DOHH2 (cell line): ENCODE results near the gene COL5A1.

ENCODE experiments used
- H3F3A ChIP-seq: fragments of 200-600 bp; sonication (generic), shearing (Covaris generic); 2 replicates; pipeline ENCODE4 v1.6.0; 2016; ENCODE audit warnings: antibody characterized with exemption, mild to moderate bottlenecking; ENCODE audit not compliant: control insufficient read depth, insufficient read depth
- H3K27ac ChIP-seq: fragments of 200-600 bp; sonication (generic); 2 replicates; pipeline ENCODE4 v1.5.1; 2014; ENCODE audit warnings: low read depth, mild to moderate bottlenecking, low read length, moderate library complexity
- H3K27me3 ChIP-seq: fragments of 200-600 bp; sonication (generic); 2 replicates; pipeline ENCODE4 v1.6.1; 2014; ENCODE audit warnings: mild to moderate bottlenecking, low read length, mixed read lengths; ENCODE audit not compliant: control insufficient read depth
- H3K36me3 ChIP-seq: fragments of 200-600 bp; sonication (generic); 2 replicates; pipeline ENCODE4 v1.6.1; 2014; ENCODE audit warnings: mild to moderate bottlenecking, low read length, moderate library complexity, mixed read lengths; ENCODE audit not compliant: control insufficient read depth
- H3K4me1 ChIP-seq: fragments of 200-600 bp; sonication (generic); 2 replicates; pipeline ENCODE4 v1.6.1; 2014; ENCODE audit warnings: mild to moderate bottlenecking, low read length, mixed read lengths; ENCODE audit not compliant: control insufficient read depth
- H3K4me2 ChIP-seq: fragments of 200-600 bp; sonication (generic); 2 replicates; pipeline ENCODE4 v1.6.0; 2014; ENCODE audit warnings: mild to moderate bottlenecking, low read length, moderate library complexity
- H3K4me3 ChIP-seq: fragments of 200-600 bp; sonication (generic); 2 replicates; pipeline ENCODE4 v1.5.1; 2014; ENCODE audit warnings: mild to moderate bottlenecking, low read length, mixed read lengths
- H3K79me2 ChIP-seq: fragments of 200-600 bp; sonication (generic); 2 replicates; pipeline ENCODE4 v1.6.1; 2014; ENCODE audit warnings: mild to moderate bottlenecking, low read length, mixed read lengths; ENCODE audit not compliant: control insufficient read depth
- H3K9me2 ChIP-seq: fragments of 200-600 bp; sonication (generic); replicated peaks from 2 replicates; pipeline ENCODE4 v1.6.1; 2014; ENCODE audit warnings: mild to moderate bottlenecking, low read length, mixed read lengths; ENCODE audit not compliant: control insufficient read depth
- H3K9me3 ChIP-seq: fragments of 200-600 bp; sonication (generic); 2 replicates; pipeline ENCODE4 v1.6.1; 2014; ENCODE audit warnings: antibody characterized with exemption, low read length, mixed read lengths; ENCODE audit not compliant: control insufficient read depth, insufficient read depth
- H4K20me1 ChIP-seq: fragments of 200-600 bp; sonication (generic); 2 replicates; pipeline ENCODE4 v1.6.0; 2014; ENCODE audit warnings: low read depth, mild to moderate bottlenecking, antibody characterized with exemption, low read length, moderate library complexity; ENCODE audit not compliant: control insufficient read depth, insufficient read depth
- EZH2phosphoT487 ChIP-seq: fragments of 200-600 bp; sonication (generic); IDR thresholded peaks from 2 replicates; pipeline ENCODE4 v1.6.1; 2017; ENCODE audit warnings: borderline replicate concordance, mild to moderate bottlenecking, antibody characterized with exemption, low read length, moderate library complexity, mixed read lengths
- TF ChIP-seq, protein P1 (sequence below): fragments of 200-600 bp; sonication (generic); IDR thresholded peaks from one replicate; pipeline ENCODE4 v1.5.1; 2014; ENCODE audit warnings: antibody characterized with exemption, mild to moderate bottlenecking, low read depth, low read length; ENCODE audit not compliant: poor library complexity, severe bottlenecking

COL5A1 gene

DNA sequence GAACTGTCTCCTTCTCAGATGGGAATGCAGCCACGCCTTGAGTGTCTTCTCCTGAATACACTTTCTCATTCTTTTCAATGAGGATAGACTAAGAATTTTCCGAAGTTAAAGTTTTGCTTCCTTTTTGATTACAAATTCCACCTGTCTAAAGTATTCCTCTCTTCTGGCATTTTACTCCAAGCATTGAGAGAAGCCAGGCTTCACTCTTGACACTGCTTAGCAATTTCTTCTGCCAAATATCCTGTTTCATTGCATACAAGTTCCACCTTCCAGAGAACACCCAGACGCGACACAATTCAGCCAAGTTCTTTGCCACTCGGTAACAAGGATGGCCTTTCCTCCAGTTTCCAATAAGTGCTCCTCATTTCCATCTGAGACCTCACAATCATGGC, 35.6 kb upstream of the COL5A1 start:
- Histone ChIP-seq H3K4me3 (no peak overlapping the region), H3K9me3 (peaks cover 3% of the 10 kb centered on the region; the same call in 1 of the 2 replicates), H3K36me3 (no peaks in the 10 kb centered on the region), H3K9me2 (no peaks in the 10 kb centered on the region), H3K4me2 (no peak overlapping the region), H3K79me2 (no peaks in the 10 kb centered on the region), H3F3A (no peaks in the 10 kb centered on the region), H4K20me1 (no peaks in the 10 kb centered on the region), H3K27ac (no peak overlapping the region), H3K27me3 (no peaks in the 10 kb centered on the region), H3K4me1 (no peaks in the 10 kb centered on the region)
- TF ChIP-seq EZH2phosphoT487: no peak
- TF ChIP-seq, protein P1, sequence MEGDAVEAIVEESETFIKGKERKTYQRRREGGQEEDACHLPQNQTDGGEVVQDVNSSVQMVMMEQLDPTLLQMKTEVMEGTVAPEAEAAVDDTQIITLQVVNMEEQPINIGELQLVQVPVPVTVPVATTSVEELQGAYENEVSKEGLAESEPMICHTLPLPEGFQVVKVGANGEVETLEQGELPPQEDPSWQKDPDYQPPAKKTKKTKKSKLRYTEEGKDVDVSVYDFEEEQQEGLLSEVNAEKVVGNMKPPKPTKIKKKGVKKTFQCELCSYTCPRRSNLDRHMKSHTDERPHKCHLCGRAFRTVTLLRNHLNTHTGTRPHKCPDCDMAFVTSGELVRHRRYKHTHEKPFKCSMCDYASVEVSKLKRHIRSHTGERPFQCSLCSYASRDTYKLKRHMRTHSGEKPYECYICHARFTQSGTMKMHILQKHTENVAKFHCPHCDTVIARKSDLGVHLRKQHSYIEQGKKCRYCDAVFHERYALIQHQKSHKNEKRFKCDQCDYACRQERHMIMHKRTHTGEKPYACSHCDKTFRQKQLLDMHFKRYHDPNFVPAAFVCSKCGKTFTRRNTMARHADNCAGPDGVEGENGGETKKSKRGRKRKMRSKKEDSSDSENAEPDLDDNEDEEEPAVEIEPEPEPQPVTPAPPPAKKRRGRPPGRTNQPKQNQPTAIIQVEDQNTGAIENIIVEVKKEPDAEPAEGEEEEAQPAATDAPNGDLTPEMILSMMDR: no peak

DNA sequence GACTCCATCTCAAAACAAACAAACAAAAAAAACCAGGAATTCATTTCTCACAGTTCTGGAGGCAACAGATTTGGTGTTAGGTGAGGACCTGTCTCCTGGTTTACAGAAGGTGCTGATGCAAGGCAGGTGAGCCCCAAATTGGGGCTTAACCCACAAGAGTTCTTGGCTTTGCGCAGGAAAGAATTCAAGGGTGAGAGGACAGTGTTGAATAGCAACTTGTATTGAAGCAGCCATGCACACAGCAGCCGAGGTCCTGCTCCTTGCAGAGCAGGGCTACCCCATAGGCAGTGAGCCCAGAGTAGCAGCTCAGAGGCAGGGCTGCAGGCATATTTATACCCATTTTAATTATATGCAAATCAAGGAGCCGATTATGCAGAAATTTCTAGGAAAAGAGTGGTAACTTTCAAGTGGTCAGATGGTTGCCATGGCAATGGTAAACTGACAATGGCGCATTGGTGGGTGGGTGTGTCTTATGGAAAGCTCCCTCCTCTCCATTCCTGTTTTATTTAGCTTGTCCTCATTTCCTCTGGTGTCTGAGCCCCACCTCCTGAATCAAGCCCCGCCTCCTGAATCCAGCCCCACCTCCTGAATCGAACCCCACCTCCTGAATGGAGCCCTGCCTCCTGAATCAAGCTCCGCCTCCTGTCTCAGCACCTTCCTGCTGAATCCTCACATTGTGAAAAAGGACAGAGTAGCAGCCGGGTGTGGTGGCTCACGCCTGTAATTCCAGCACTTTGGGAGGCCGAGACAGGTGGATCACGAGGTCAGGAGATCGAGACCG, 34.5 kb upstream of the COL5A1 start:
- no peaks in the 10 kb centered on the region for H4K20me1 ChIP-seq
- TF ChIP-seq, protein P1: no peak
- no peak for TF ChIP-seq EZH2phosphoT487
- H3K27me3 ChIP-seq: no peaks in the 10 kb centered on the region
- no peak overlapping the region for H3K4me2 ChIP-seq
- H3K9me2 ChIP-seq: no peaks in the 10 kb centered on the region
- no peaks in the 10 kb centered on the region for H3K4me1 ChIP-seq
- peaks cover 7% of the 10 kb centered on the region; the same call in 1 of the 2 replicates for H3K9me3 ChIP-seq
- no peak overlapping the region for H3K27ac ChIP-seq
- no peaks in the 10 kb centered on the region for H3K36me3 ChIP-seq
- no peaks in the 10 kb centered on the region for H3K79me2 ChIP-seq
- H3F3A ChIP-seq: no peaks in the 10 kb centered on the region
- H3K4me3 ChIP-seq: no peak overlapping the region

DNA sequence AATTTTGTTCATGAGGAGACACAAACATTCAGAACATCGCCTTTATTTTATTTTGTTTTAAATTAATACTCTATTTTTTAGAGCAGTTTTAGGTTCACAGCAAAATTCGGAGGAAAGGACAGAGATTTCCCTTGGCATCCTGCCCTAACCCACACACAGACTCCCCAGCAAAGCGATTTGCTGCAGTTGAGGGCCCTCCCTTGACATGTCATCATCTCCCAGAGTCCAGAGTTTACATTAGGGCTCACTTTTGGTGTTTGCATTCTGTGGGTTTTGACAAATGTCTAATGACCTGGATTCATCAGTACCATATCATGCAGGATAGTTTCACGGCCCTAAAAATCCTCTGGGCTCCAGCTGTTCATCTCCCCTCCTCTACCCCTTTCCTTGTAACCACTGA, 33.6 kb upstream of the COL5A1 start:
- Histone ChIP-seq H3F3A (no peaks in the 10 kb centered on the region), H3K36me3 (no peaks in the 10 kb centered on the region), H3K4me1 (no peaks in the 10 kb centered on the region), H3K9me3 (peaks cover 8% of the 10 kb centered on the region; the same call in 1 of the 2 replicates), H3K4me2 (no peak overlapping the region), H3K9me2 (no peaks in the 10 kb centered on the region), H3K4me3 (no peak overlapping the region), H3K27ac (no peak overlapping the region), H4K20me1 (no peaks in the 10 kb centered on the region), H3K79me2 (no peaks in the 10 kb centered on the region), H3K27me3 (no peaks in the 10 kb centered on the region)
- TF ChIP-seq, protein P1: no peak
- TF ChIP-seq EZH2phosphoT487: no peak
